H9 (cell line): ENCODE data around the gene ERVK3-1. TPM values are rescaled to one million over a fixed set of nuclear protein-coding genes. Genes with fewer than 3 reads are reported as not detected.

Experiments
- DNase-seq: peaks from one replicate; pipeline ENCODE4 v3.0.0-alpha.2; 2017
- H2AFZ ChIP-seq: one replicate; pipeline ENCODE4 v1.6.1; 2013; ENCODE audit warnings: mild to moderate bottlenecking, low read length, control low read depth, moderate library complexity
- H2AK5ac ChIP-seq: 2 replicates; pipeline ENCODE4 v1.6.1; 2013; ENCODE audit warnings: low read length, control low read depth, mixed read lengths; ENCODE audit not compliant: insufficient read length
- H2BK120ac ChIP-seq: one replicate; pipeline ENCODE4 v1.6.1; 2013; ENCODE audit warnings: low read depth, mild to moderate bottlenecking, low read length, control low read depth, inconsistent platforms; ENCODE audit not compliant: poor library complexity, severe bottlenecking
- H2BK12ac ChIP-seq: 2 replicates; pipeline ENCODE4 v1.6.1; 2013; ENCODE audit warnings: low read length, control low read depth, mixed read lengths, low read depth; ENCODE audit not compliant: insufficient read length
- H2BK15ac ChIP-seq: 2 replicates; pipeline ENCODE4 v1.6.1; 2013; ENCODE audit warnings: low read depth, low read length, control low read depth
- H2BK20ac ChIP-seq: one replicate; pipeline ENCODE4 v1.6.1; 2013; ENCODE audit warnings: low read depth, mild to moderate bottlenecking, low read length, control low read depth, inconsistent platforms; ENCODE audit not compliant: poor library complexity, severe bottlenecking
- H2BK5ac ChIP-seq: 2 replicates; pipeline ENCODE4 v1.6.1; 2013; ENCODE audit warnings: low read length, control low read depth, mixed read lengths; ENCODE audit not compliant: insufficient read length
- H3K14ac ChIP-seq: 2 replicates; pipeline ENCODE4 v1.6.1; 2013; ENCODE audit warnings: low read length, control low read depth; ENCODE audit not compliant: insufficient read depth
- H3K18ac ChIP-seq: 2 replicates; pipeline ENCODE4 v1.6.1; 2013; ENCODE audit warnings: low read depth, mild to moderate bottlenecking, mixed read lengths, low read length, control low read depth; ENCODE audit not compliant: insufficient read length
- H3K23ac ChIP-seq: 2 replicates; pipeline ENCODE4 v1.6.1; 2013; ENCODE audit warnings: low read length, control low read depth, mixed read lengths, low read depth; ENCODE audit not compliant: insufficient read length
- H3K23me2 ChIP-seq: 2 replicates; pipeline ENCODE4 v1.6.1; 2013; ENCODE audit warnings: low read depth, mild to moderate bottlenecking, mixed read lengths, low read length, control low read depth; ENCODE audit not compliant: insufficient read length, poor library complexity, severe bottlenecking
- H3K27ac ChIP-seq: 2 replicates; pipeline ENCODE4 v1.5.1; 2013; ENCODE audit warnings: low read length, control low read depth, mixed read lengths, low read depth; ENCODE audit not compliant: insufficient read length
- H3K27me3 ChIP-seq: 2 replicates; pipeline ENCODE4 v1.6.1; 2013; ENCODE audit warnings: low read length, control low read depth, inconsistent platforms; ENCODE audit not compliant: insufficient read depth
- H3K4ac ChIP-seq: 2 replicates; pipeline ENCODE4 v1.6.1; 2013; ENCODE audit warnings: low read depth, mild to moderate bottlenecking, control low read depth, inconsistent platforms, low read length, moderate library complexity
- H3K4me1 ChIP-seq: 2 replicates; pipeline ENCODE4 v1.6.1; 2013; ENCODE audit warnings: low read length, control low read depth, inconsistent platforms; ENCODE audit not compliant: insufficient read depth
- H3K4me2 ChIP-seq: 2 replicates; pipeline ENCODE4 v1.6.1; 2013; ENCODE audit warnings: low read length, control low read depth, mixed read lengths; ENCODE audit not compliant: insufficient read length, insufficient read depth
- H3K56ac ChIP-seq: 2 replicates; pipeline ENCODE4 v1.6.1; 2013; ENCODE audit warnings: low read depth, mild to moderate bottlenecking, mixed read lengths, low read length, control low read depth; ENCODE audit not compliant: insufficient read length
- H3K79me1 ChIP-seq: 2 replicates; pipeline ENCODE4 v1.6.1; 2013; ENCODE audit warnings: low read depth, mild to moderate bottlenecking, moderate library complexity, low read length, control low read depth, inconsistent platforms; ENCODE audit not compliant: insufficient read depth, poor library complexity, severe bottlenecking
- H3K79me2 ChIP-seq: 2 replicates; pipeline ENCODE4 v1.6.1; 2013; ENCODE audit warnings: low read length, control low read depth, inconsistent platforms; ENCODE audit not compliant: insufficient read depth
- H3K9ac ChIP-seq: 2 replicates; pipeline ENCODE4 v1.6.1; 2013; ENCODE audit warnings: low read length, control low read depth, mixed read lengths; ENCODE audit not compliant: insufficient read length; ENCODE audit errors: extremely low read depth
- H3K9me3 ChIP-seq: one replicate; pipeline ENCODE4 v1.6.1; 2013; ENCODE audit warnings: low read depth, low read length, inconsistent platforms; ENCODE audit not compliant: control insufficient read depth
- H3T11ph ChIP-seq: one replicate; pipeline ENCODE4 v1.6.1; 2013; ENCODE audit warnings: mild to moderate bottlenecking, low read length, control low read depth, inconsistent platforms
- H4K20me1 ChIP-seq: one replicate; pipeline ENCODE4 v1.6.1; 2013; ENCODE audit not compliant: control insufficient read depth, insufficient read length, insufficient read depth
- H4K5ac ChIP-seq: 2 replicates; pipeline ENCODE4 v1.6.1; 2013; ENCODE audit warnings: low read depth, mild to moderate bottlenecking, mixed read lengths, low read length, control low read depth; ENCODE audit not compliant: insufficient read length
- H4K8ac ChIP-seq: replicated peaks from 2 replicates; pipeline ENCODE4 v1.6.1; 2013; ENCODE audit warnings: low read length, control low read depth, mixed read lengths, low read depth; ENCODE audit not compliant: insufficient read length
- H4K91ac ChIP-seq: 2 replicates; pipeline ENCODE4 v1.6.1; 2013; ENCODE audit warnings: low read depth, mild to moderate bottlenecking, moderate library complexity, mixed read lengths, low read length, control low read depth; ENCODE audit not compliant: insufficient read length
- H3K27ac Mint-ChIP-seq, 3 experiments: 2 replicates in 2 of 3; 3 replicates in 1 of 3; pipeline ENCODE4 v1.8.0; 2020 to 2021; ENCODE audit warnings: mixed read lengths in 3 of 3, mild to moderate bottlenecking in 1 of 3, moderate library complexity in 1 of 3
- H3K27me3 Mint-ChIP-seq: 2 replicates; pipeline ENCODE4 v1.8.0; 2021; ENCODE audit warnings: low read depth, mild to moderate bottlenecking, moderate library complexity, mixed read lengths
- H3K36me3 Mint-ChIP-seq, 3 experiments: 2 replicates in 2 of 3; 3 replicates in 1 of 3; pipeline ENCODE4 v1.8.0; 2020 to 2021; ENCODE audit warnings: low read depth in 3 of 3, mixed read lengths in 3 of 3; ENCODE audit not compliant: insufficient read depth in 1 of 3
- H3K4me1 Mint-ChIP-seq, 2 experiments: 2 replicates each; pipeline ENCODE4 v1.8.0; 2020; ENCODE audit warnings: mixed read lengths in 2 of 2
- H3K4me3 Mint-ChIP-seq, 2 experiments: 2 replicates in 1 of 2; 3 replicates in 1 of 2; pipeline ENCODE4 v1.8.0; 2020 to 2021; ENCODE audit warnings: mild to moderate bottlenecking in 2 of 2, mixed read lengths in 2 of 2, moderate library complexity in 1 of 2
- H3K9me3 Mint-ChIP-seq, 2 experiments: 2 replicates in 1 of 2; 3 replicates in 1 of 2; pipeline ENCODE4 v1.8.0; 2020; ENCODE audit warnings: mild to moderate bottlenecking in 2 of 2, mixed read lengths in 2 of 2, moderate library complexity in 1 of 2
- CTCF ChIP-seq: fragments of 200-600 bp; sonication (generic); conservative IDR thresholded peaks from 3 replicates; pipeline ENCODE4 v1.8.0; 2021; ENCODE audit warnings: antibody characterized with exemption, mild to moderate bottlenecking
- WGBS: extraction: QIAGEN DNeasy Blood & Tissue Kit; methylation state at CpG from one replicate; pipeline ENCODE4 v1.1.7; 2013; ENCODE audit warnings: missing lambda C conversion rate, low lambda C conversion rate, mixed read lengths; ENCODE audit not compliant: insufficient read length; ENCODE audit errors: extremely low coverage; 5-methylcytosine and 5-hydroxymethylcytosine counted together
- total RNA-seq: library from RNA; stranded (reverse); gene quantifications from 2 replicates; pipeline ENCODE4 v1.2.1, GENCODE V29; 2021

Gene ERVK3-1
- total RNA-seq, 1 experiment from 2014 or later = 43.7 TPM

- Histone ChIP-seq H3K27ac (no peak overlapping the region), H2AFZ (no peak overlapping the region), H4K20me1 (no peaks in the 10 kb centered on the region), H3K23ac (no peak overlapping the region), H4K91ac (no peak overlapping the region), H3K4ac (no peak overlapping the region), H3K18ac (no peak overlapping the region), H3T11ph (no peak overlapping the region), H3K4me2 (no peak overlapping the region), H2BK15ac (no peak overlapping the region), H2BK12ac (no peak overlapping the region), H3K79me1 (no peaks in the 10 kb centered on the region), H3K23me2 (no peaks in the 10 kb centered on the region), H4K5ac (no peak overlapping the region), H3K56ac (no peak overlapping the region), H4K8ac (no peak overlapping the region), H2BK20ac (no peak overlapping the region), H2AK5ac (no peak overlapping the region), H3K4me1 (no peaks in the 10 kb centered on the region), H3K79me2 (no peaks in the 10 kb centered on the region), H3K9ac (no peak overlapping the region), H3K9me3 (no peaks in the 10 kb centered on the region), H3K14ac (no peak overlapping the region), H2BK5ac (no peak overlapping the region), H3K27me3 (no peaks in the 10 kb centered on the region), H2BK120ac (no peak overlapping the region)
- WGBS = no CpG with 5 or more reads among the region's 7 CpGs
- H3K9me3 Mint-ChIP-seq = no peaks in the 10 kb centered on the region
- H3K4me3 Mint-ChIP-seq = no peak overlapping the region
- no peaks in the 10 kb centered on the region for H3K4me1 Mint-ChIP-seq
- no peaks in the 10 kb centered on the region for H3K27me3 Mint-ChIP-seq
- DNase-seq = no peak
- TF ChIP-seq CTCF = no peak
- no peak overlapping the region for H3K27ac Mint-ChIP-seq
- H3K36me3 Mint-ChIP-seq = peaks cover 16 to 32% (median 30%) of the 10 kb centered on the region in 3 experiments
Measured at GRCh38 chr19:58317476-58318072, 12.4 kb downstream of the ERVK3-1 start.
